HG02973 (cell line): Measurements from ENCODE around the gene TPCN2.

Experiments
- ATAC-seq: cut with Tn5 transposase; IDR thresholded peaks from one replicate; pipeline ENCODE4 v1.9.1; 2021; ENCODE audit warnings: moderate library complexity; ENCODE audit not compliant: unreplicated experiment

TPCN2 gene

GRCh38 chr11:69180226-69180625, 131.5 kb downstream of the TPCN2 start:
- no peak for ATAC-seq

- no peak for ATAC-seq
Measured at GRCh38 chr11:69180726-69181125, 132.0 kb downstream of the TPCN2 start.

- ATAC-seq = no peak
Measured at GRCh38 chr11:69183613-69184012, 134.9 kb downstream of the TPCN2 start.
